ENCODE measurements around the gene TEC. TPM values are rescaled to one million over a fixed set of nuclear protein-coding genes. Genes with fewer than 3 reads are reported as not detected.

The TEC gene
- total and polyA plus RNA-seq, 9 of the 15 experiments (the other 6 are each of a cell fraction or from before 2014, with no cell fraction given) = 5.3 to 14.7 (median 8.8) TPM

GRCh38 chr4:48216563-48216962 lies 53.1 kb downstream of the TEC start (continued):
- no peak for TF ChIP-seq HDGF (IDR thresholded peaks at IDR 0.05)
- no peak for TF ChIP-seq RBBP5 (IDR thresholded peaks at IDR 0.05; ENCODE audit: borderline replicate concordance, insufficient read depth, low read length, poor library complexity, severe bottlenecking)
- TF ChIP-seq ZSCAN29 (IDR thresholded peaks at IDR 0.05) = no peak
- no peak for TF ChIP-seq THRB (CRISPR knock-in tag; conservative IDR thresholded peaks at IDR 0.05)
- no peak for TF ChIP-seq USF2 (CRISPR knock-in tag; IDR thresholded peaks at IDR 0.05)
- TF ChIP-seq C11orf30 (IDR thresholded peaks at IDR 0.05; ENCODE audit: low read depth) = peak; percentile 88
- no peak for TF ChIP-seq PRDM10 (IDR thresholded peaks at IDR 0.05; ENCODE audit: partially characterized antibody)
- TF ChIP-seq IRF2 (CRISPR knock-in tag; IDR thresholded peaks at IDR 0.05) = no peak
- TF ChIP-seq POLR3A (IDR thresholded peaks at IDR 0.05; ENCODE audit: borderline replicate concordance, extremely low read depth, insufficient read depth, insufficient read length) = no peak
- TF ChIP-seq PHB2 (IDR thresholded peaks at IDR 0.05; ENCODE audit: low read depth) = no peak
- TF ChIP-seq RB1 (IDR thresholded peaks at IDR 0.05; ENCODE audit: low read depth) = no peak
- no peak for TF ChIP-seq THRAP3 (IDR thresholded peaks at IDR 0.05; ENCODE audit: borderline replicate concordance)
- no peak for TF ChIP-seq ZNF398 (CRISPR knock-in tag; IDR thresholded peaks at IDR 0.05)
- TF ChIP-seq COPS2 (conservative IDR thresholded peaks at IDR 0.05) = no peak

Data from K562 (cell line).